Measurements from ENCODE around the gene FAM81B. TPM values are rescaled to one million over a fixed set of nuclear protein-coding genes. Genes with fewer than 3 reads are reported as not detected.

Gene FAM81B
- total RNA-seq, 1 donor, result not detected

DNA sequence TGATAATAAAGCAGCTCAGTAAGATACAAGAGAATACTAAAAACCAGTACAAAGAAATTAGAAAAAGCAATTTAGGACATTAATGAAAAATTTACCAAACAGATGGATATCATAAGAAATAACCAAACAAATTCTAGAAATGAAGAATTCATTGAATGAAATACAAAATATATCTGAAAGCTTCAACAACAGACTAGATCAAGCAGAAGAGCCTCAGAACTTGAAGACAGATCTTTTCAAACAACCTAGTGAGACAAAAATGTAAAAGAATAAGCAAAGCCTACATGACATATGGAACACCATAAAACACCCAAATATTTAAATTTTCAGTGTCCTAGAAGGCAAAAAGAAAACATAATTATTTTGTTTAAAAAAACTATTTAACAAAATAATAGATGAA is 96.7 kb downstream of the FAM81B start:
- Histone ChIP-seq H3K27me3 (ENCODE audit: insufficient read depth, low read length) (no peaks in the 10 kb centered on the region), H3K9me3 (ENCODE audit: low read depth, low read length) (no peaks in the 10 kb centered on the region), H4K20me1 (ENCODE audit: insufficient read depth, low read length) (peaks cover 7% of the 10 kb centered on the region), H2AFZ (ENCODE audit: low read length) (no peak overlapping the region), H3K4me1 (ENCODE audit: insufficient read depth, low read length) (no peaks in the 10 kb centered on the region), H3K79me2 (ENCODE audit: insufficient read depth, low read length) (peaks cover 16% of the 10 kb centered on the region), H3K36me3 (ENCODE audit: insufficient read depth, low read length) (peaks cover 76% of the 10 kb centered on the region), H3K27ac (ENCODE audit: low read depth, low read length) (no peak overlapping the region), H3K4me2 (ENCODE audit: insufficient read depth, low read length) (no peak overlapping the region), H3K4me3 (ENCODE audit: insufficient read depth, low read length) (no peak overlapping the region)
- no peak for DNase-seq (ENCODE audit: insufficient read length, low spot score, missing footprints)
- TF ChIP-seq, protein P1, sequence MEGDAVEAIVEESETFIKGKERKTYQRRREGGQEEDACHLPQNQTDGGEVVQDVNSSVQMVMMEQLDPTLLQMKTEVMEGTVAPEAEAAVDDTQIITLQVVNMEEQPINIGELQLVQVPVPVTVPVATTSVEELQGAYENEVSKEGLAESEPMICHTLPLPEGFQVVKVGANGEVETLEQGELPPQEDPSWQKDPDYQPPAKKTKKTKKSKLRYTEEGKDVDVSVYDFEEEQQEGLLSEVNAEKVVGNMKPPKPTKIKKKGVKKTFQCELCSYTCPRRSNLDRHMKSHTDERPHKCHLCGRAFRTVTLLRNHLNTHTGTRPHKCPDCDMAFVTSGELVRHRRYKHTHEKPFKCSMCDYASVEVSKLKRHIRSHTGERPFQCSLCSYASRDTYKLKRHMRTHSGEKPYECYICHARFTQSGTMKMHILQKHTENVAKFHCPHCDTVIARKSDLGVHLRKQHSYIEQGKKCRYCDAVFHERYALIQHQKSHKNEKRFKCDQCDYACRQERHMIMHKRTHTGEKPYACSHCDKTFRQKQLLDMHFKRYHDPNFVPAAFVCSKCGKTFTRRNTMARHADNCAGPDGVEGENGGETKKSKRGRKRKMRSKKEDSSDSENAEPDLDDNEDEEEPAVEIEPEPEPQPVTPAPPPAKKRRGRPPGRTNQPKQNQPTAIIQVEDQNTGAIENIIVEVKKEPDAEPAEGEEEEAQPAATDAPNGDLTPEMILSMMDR (IDR thresholded peaks at IDR 0.05; ENCODE audit: extremely low read depth, low read depth, low read length), result no peak

Other genes starting within 250 kb of the FAM81B start
- 5.8 and 6.8 TPM in 2 replicates for gene MCTP1, start 106.3 kb upstream of the FAM81B start, total RNA-seq
- 177 and 195 TPM in 2 replicates for gene SKIC3, start 163.6 kb downstream of the FAM81B start, total RNA-seq
- gene ARSK, start 163.7 kb downstream of the FAM81B start, total RNA-seq, result 10.5 and 13.0 TPM in 2 replicates
- gene GPR150, start 228.7 kb downstream of the FAM81B start, total RNA-seq, result 0.29 and 0.36 TPM in 2 replicates